Pancreas (tissue), 10 donors: ENCODE data around the gene HCAR3. TPM values are rescaled to one million over a fixed set of nuclear protein-coding genes. Genes with fewer than 3 reads are reported as not detected.
A peak's percentile ranks its signal among the peaks of the same experiment; 100 is the strongest.

Source experiments
- ATAC-seq, 4 donors: fragments of 200-7000 bp; cut with Tn5 transposase; one replicate each; pipeline versions ENCODE4 v1.8.0 to v1.9.1; 2020; ENCODE audit warnings: mild to moderate bottlenecking in 4 of 4, moderate library complexity in 4 of 4
- DNase-seq, 6 donors: peaks; one replicate each; pipeline ENCODE4 v3.0.0-alpha.2; 2020
- FAIRE-seq: peaks from 2 replicates; lab custom pipeline; 2012; peaks lifted over from hg19 to GRCh38; lab: Jason Lieb, UNC
- H3K27ac ChIP-seq, 4 donors: fragments of 200-600 bp; sonication (generic); 1 replicate in 3 of 4; 2 replicates in 1 of 4; pipeline versions ENCODE4 v1.5.0 to v1.8.0; 2020
- H3K27me3 ChIP-seq, 4 donors: fragments of 200-600 bp; one replicate each; pipeline ENCODE4 v1.8.0; 2021
- H3K36me3 ChIP-seq, 3 donors: fragments of 200-600 bp; sonication (generic) in 1 of 3; one replicate each; pipeline versions ENCODE4 v1.5.0 to v1.8.0; 2020 to 2021
- H3K4me1 ChIP-seq, 3 donors: fragments of 200-600 bp; one replicate each; pipeline ENCODE4 v1.8.0; 2021
- H3K4me3 ChIP-seq, 4 donors: fragments of 200-600 bp; sonication (generic) in 2 of 4; one replicate each; pipeline versions ENCODE4 v1.5.0 to v1.8.0; 2020 to 2021
- H3K9me3 ChIP-seq, 4 donors: fragments of 200-600 bp; one replicate each; pipeline ENCODE4 v1.8.0; 2021
- WGBS, 2 donors: extraction: QIAGEN DNeasy Blood & Tissue Kit; methylation state at CpG; one replicate each; pipeline ENCODE4 v1.1.7; 2013; 5-methylcytosine and 5-hydroxymethylcytosine counted together
- intact Hi-C, 3 donors: fragments of 100-400 bp; cut with DNase I; formaldehyde crosslinking; loops; one replicate each; pipeline versions ENCODE4 v1.11.1 to v1.14.2; 2022
- polyA plus RNA-seq, 2 donors: library from polyadenylated mRNA; stranded (reverse); fragments of 200-250 nt; gene quantifications; one replicate each; pipeline ENCODE4 v1.2.3, GENCODE V29; 2013
- total RNA-seq, 6 donors: library from RNA; stranded (reverse); fragmentation: NEBNext Ultra II Directional in 4 of 6; extraction: Animal tissue kit (Norgen Biotek cat#: 25700) in 4 of 6; gene quantifications; one replicate each; pipeline versions ENCODE4 v1.2.1 to v1.2.4, GENCODE V29; 2021 to 2023
- TF ChIP-seq, protein P1 (sequence below), 4 donors: fragments of 200-600 bp; sonication (generic) in 3 of 4; IDR thresholded peaks; one replicate each; pipeline versions ENCODE4 v1.5.0 to v1.8.0; 2021; ENCODE audit warnings: antibody characterized with exemption in 4 of 4
- donor health status: healthy with polysubstance abuse.
- donor health status: DM: no; HTN: no; CAD: no; lungs with moderate emphysema.
- donor health status: DM: no; HTN: no; CAD: no.
- donor health status: control.
- donor health status: control.
- donor health status: Bipolar disorder and iron deficiency.
- donor health status: DM: yes; HTN: yes; CAD: no.
- donor health status: DM: no; HTN: no; CAD: no.
- donor health status: DM: no; HTN: no; CAD: no.
- donor health status: DM: yes; HTN: yes; CAD: no.

Gene HCAR3
- total and polyA plus RNA-seq, 8 donors = 0.12 to 0.49 (median 0.22) TPM; not detected in 5

- H3K4me1 ChIP-seq = peaks cover 5 to 10% (median 8%) of the 10 kb centered on the region in 3 donors
- WGBS, 2 donors = 63 to 74% methylated on average over 6 of the region's 6 CpGs
- no peak for DNase-seq
- no peak overlapping the region for H3K4me3 ChIP-seq
- FAIRE-seq = no peak
- TF ChIP-seq, protein P1, sequence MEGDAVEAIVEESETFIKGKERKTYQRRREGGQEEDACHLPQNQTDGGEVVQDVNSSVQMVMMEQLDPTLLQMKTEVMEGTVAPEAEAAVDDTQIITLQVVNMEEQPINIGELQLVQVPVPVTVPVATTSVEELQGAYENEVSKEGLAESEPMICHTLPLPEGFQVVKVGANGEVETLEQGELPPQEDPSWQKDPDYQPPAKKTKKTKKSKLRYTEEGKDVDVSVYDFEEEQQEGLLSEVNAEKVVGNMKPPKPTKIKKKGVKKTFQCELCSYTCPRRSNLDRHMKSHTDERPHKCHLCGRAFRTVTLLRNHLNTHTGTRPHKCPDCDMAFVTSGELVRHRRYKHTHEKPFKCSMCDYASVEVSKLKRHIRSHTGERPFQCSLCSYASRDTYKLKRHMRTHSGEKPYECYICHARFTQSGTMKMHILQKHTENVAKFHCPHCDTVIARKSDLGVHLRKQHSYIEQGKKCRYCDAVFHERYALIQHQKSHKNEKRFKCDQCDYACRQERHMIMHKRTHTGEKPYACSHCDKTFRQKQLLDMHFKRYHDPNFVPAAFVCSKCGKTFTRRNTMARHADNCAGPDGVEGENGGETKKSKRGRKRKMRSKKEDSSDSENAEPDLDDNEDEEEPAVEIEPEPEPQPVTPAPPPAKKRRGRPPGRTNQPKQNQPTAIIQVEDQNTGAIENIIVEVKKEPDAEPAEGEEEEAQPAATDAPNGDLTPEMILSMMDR (IDR thresholded peaks at IDR 0.05) = no peak
- no peaks in the 10 kb centered on the region for H3K27me3 ChIP-seq
- intact Hi-C loops = loop anchor here in 1 of 3 donors (10.0 kb wide), 1 partner anchor 105 kb away; no protein-coding TSS in a partner anchor
- no peak overlapping the region for H3K27ac ChIP-seq
- no peak for ATAC-seq
- no peaks in the 10 kb centered on the region for H3K9me3 ChIP-seq
- H3K36me3 ChIP-seq = no peaks in the 10 kb centered on the region
These were observed 33.1 kb upstream of the HCAR3 start for GRCh38 chr12:122749569-122750332.

- no peak for FAIRE-seq
These were observed 30.9 kb upstream of the HCAR3 start for GRCh38 chr12:122747224-122748135.

DNA sequence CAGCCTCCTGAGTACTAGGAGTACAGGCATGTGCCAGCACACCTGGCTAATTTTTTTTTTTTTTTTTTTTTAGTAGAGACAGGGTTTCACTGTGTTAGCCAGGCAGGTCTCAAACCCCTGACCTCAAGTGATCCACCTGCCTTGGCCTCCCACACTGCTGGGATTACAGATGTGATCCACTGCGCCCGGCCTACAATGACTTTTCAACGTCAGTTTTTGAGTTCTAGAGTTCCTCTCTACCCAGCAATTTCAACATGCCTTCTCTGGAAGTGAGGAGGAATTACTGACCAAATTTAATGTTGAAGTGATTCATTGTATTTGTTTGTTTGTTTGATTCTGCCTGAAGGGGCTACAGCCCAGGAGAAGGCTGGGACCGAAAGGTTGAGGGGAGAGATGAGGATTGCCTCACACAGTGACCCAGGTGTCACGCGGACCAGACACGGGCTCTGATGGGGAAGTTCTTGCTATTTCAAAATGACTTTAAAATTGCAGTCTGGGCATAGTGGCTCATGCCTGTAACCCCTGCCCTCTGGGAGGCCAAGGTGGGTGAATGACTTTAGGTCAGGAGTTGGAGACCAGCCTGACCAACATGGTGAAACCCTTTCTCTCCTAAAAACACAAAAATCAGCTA lies 27.4 kb upstream of the HCAR3 start:
- Histone ChIP-seq H3K4me1 (no peaks in the 10 kb centered on the region), H3K36me3 (no peaks in the 10 kb centered on the region), H3K9me3 (no peaks in the 10 kb centered on the region), H3K27me3 (no peaks in the 10 kb centered on the region), H3K27ac (no peak overlapping the region), H3K4me3 (no peak overlapping the region)
- intact Hi-C loops = loop anchor here in 1 of 3 donors (10.0 kb wide), 1 partner anchor 99 kb away; no protein-coding TSS in a partner anchor
- TF ChIP-seq, protein P1 (IDR thresholded peaks at IDR 0.05) = no peak
- no peak for FAIRE-seq
- DNase-seq = no peak
- ATAC-seq = peak in 2 of 4 donors; percentile 51 to 53
- WGBS, 2 donors = 87 to 96% methylated on average over 7 of the region's 7 CpGs

More at GRCh38 chr12:122747224-122748135, 30.9 kb upstream of the HCAR3 start:
- Histone ChIP-seq H3K9me3 (no peaks in the 10 kb centered on the region), H3K36me3 (no peaks in the 10 kb centered on the region), H3K4me3 (no peak overlapping the region), H3K27me3 (no peaks in the 10 kb centered on the region), H3K27ac (no peak overlapping the region), H3K4me1 (no peaks in the 10 kb centered on the region)
- ATAC-seq (no peak), DNase-seq (no peak)
- 68 to 75% methylated on average over 9 of the region's 9 CpGs for WGBS, 2 donors
- intact Hi-C loops = loop anchor here in 1 of 3 donors (10.0 kb wide), 1 partner anchor 103 kb away; no protein-coding TSS in a partner anchor
- TF ChIP-seq, protein P1 (IDR thresholded peaks at IDR 0.05) = no peak

- H3K4me3 ChIP-seq = no peak overlapping the region
- 91 to 93% methylated on average over 7 of the region's 7 CpGs for WGBS, 2 donors
- FAIRE-seq (no peak), DNase-seq (no peak), ATAC-seq (no peak)
- TF ChIP-seq, protein P1 (IDR thresholded peaks at IDR 0.05) = no peak
- no peak overlapping the region for H3K27ac ChIP-seq
- intact Hi-C loops = loop anchor here in 1 of 3 donors (10.0 kb wide), 1 partner anchor 96 kb away; no protein-coding TSS in a partner anchor
- H3K4me1 ChIP-seq = no peaks in the 10 kb centered on the region
- no peaks in the 10 kb centered on the region for H3K36me3 ChIP-seq
- H3K27me3 ChIP-seq = no peaks in the 10 kb centered on the region
- H3K9me3 ChIP-seq = no peaks in the 10 kb centered on the region
These were observed 23.7 kb upstream of the HCAR3 start for GRCh38 chr12:122740351-122740750.
